NCI-H1048 (cell line): ENCODE measurements around the gene ZNF184.
"Not testable (repeated sequence)": the region's sequence is repeated elsewhere in the genome, so short reads cannot be mapped to it uniquely, and the experiment has no call there.

Experiments used
- DNase-seq: peaks from one replicate; lab custom pipeline; 2025; lab: John Stamatoyannopoulos, UW

The ZNF184 gene

DNA sequence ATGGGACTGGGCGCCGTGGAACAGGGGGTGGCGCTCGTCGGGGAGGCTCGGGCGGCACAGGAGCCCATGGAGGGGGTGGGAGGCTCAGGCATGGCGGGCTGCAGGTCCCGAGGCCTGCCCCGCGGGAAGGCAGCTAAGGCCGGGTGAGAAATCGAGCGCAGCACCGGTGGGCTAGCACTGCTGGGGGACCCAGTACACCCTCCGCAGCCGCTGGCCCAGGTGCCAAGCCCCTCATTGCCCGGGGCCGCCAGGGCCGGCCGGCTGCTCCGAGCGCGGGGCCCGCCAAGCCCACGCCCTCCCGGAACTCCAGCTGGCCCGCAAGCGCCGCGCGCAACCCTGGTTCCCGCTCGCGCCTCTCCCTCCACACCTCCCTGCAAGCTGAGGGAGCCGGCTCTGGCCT, 48.1 kb downstream of the ZNF184 start:
- not testable (repeated sequence) for DNase-seq

- no peak for DNase-seq
Measured at GRCh38 chr6:27422651-27423332, 50.1 kb downstream of the ZNF184 start.

- DNase-seq = no peak
Measured at GRCh38 chr6:27419363-27419762, 53.5 kb downstream of the ZNF184 start.

GRCh38 chr6:27415898-27416297, 57.0 kb downstream of the ZNF184 start:
- no peak for DNase-seq

GRCh38 chr6:27414996-27415395, 57.9 kb downstream of the ZNF184 start:
- no peak for DNase-seq

GRCh38 chr6:27414300-27414699, 58.6 kb downstream of the ZNF184 start:
- DNase-seq = no peak

DNA sequence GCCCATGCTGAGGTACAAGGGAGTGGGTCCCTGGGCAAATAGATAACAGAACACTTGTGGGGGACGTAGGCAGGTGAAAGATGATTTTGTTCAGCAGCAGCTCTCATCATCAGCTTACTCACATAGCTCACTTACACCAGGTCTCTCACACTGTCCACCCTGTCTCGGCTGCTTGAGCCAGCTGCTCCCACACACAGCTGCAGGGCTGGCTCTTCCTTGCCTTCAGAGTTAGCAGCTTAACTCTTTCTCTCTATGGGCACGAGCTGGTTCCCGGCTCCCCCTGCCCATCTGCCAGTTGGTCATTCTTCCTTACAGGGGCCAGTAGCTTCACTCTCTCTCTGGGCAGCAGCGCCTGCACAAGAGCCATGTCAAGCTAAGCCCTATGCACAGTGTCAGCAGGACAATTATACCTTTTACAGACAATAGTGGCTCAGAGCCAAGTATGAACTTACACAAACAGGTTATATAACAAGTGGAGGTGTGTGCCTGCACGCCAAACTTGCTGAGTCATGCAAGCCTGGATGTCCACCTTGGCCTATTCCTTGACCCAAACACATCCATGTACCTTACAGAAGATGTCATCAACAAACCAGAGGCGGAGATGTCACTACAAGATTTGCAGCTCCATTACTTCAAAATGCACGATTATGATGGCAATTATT, 65.6 kb downstream of the ZNF184 start:
- DNase-seq = no peak

- no peak for DNase-seq
Measured at GRCh38 chr6:27406085-27406484, 66.8 kb downstream of the ZNF184 start.

DNA sequence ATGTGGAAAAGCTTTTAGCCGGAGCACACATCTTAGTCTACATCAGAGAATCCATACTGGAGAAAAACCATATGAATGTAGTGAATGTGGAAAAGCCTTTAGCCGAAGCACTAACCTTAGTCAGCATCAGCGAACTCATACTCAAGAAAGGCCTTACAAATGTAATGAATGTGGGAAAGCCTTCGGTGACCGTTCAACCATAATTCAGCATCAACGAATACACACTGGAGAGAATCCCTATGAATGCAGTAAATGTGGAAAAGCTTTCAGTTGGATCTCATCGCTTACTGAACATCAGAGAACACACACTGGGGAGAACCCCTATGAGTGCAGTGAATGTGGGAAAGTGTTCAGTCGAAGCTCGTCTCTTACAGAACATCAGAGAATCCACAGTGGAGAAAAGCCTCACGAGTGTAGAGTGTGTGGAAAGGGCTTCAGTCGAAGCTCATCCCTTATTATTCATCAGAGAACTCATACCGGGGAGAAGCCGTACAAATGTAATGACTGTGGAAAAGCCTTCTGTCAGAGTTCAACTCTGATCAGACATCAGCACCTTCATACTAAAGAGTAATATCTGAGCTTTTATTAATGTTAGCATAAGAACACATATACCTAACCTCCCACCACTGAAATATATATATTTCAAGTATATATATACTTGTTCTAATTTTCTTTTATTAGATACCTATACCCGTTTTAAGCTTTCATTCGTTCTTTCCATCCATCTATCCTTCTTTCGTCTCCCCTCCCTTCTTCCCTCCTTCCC, 71.8 kb downstream of the ZNF184 start:
- DNase-seq = no peak
